Upper lobe of right lung (tissue), 1 donor: ENCODE measurements around the gene BCL3. TPM values are rescaled to one million over a fixed set of nuclear protein-coding genes. Genes with fewer than 3 reads are reported as not detected.

ENCODE experiments used
- ATAC-seq: fragments of 200-7000 bp; cut with Tn5 transposase; one replicate; pipeline ENCODE4 v1.9.1; 2020; ENCODE audit warnings: mild to moderate bottlenecking, moderate library complexity
- DNase-seq: peaks from one replicate; pipeline ENCODE4 v3.0.0-alpha.2; 2020
- H3K27ac ChIP-seq: fragments of 200-600 bp; one replicate; pipeline ENCODE4 v1.8.0; 2022
- H3K27me3 ChIP-seq: fragments of 200-600 bp; one replicate; pipeline ENCODE4 v1.8.0; 2022; ENCODE audit warnings: mild to moderate bottlenecking
- H3K36me3 ChIP-seq: fragments of 200-600 bp; one replicate; pipeline ENCODE4 v1.8.0; 2022
- H3K4me1 ChIP-seq: fragments of 200-600 bp; one replicate; pipeline ENCODE4 v1.8.0; 2022
- H3K4me3 ChIP-seq: fragments of 200-600 bp; one replicate; pipeline ENCODE4 v1.8.0; 2022; ENCODE audit warnings: mild to moderate bottlenecking
- H3K9me3 ChIP-seq: fragments of 200-600 bp; one replicate; pipeline ENCODE4 v1.8.0; 2022
- intact Hi-C: fragments of 100-400 bp; cut with DNase I; formaldehyde crosslinking; loops from one replicate; pipeline ENCODE4 v1.11.0; 2022
- total RNA-seq: library from RNA; stranded (reverse); fragmentation: NEBNext Ultra II Directional; extraction: Animal tissue kit (Norgen Biotek cat#: 25700); gene quantifications from one replicate; pipeline ENCODE4 v1.2.1, GENCODE V29; 2021
- TF ChIP-seq, protein P1 (sequence below): fragments of 200-600 bp; IDR thresholded peaks from one replicate; pipeline ENCODE4 v1.8.0; 2022; ENCODE audit warnings: antibody characterized with exemption
- donor health status: DM: no; HTN: yes; CAD: no; lungs with severe emphysema.

The BCL3 gene
- total RNA-seq, 1 donor from 2014 or later = 87.4 TPM

- peak overlapping the region; percentile 87 for H3K27ac ChIP-seq
- H3K9me3 ChIP-seq = no peaks in the 10 kb centered on the region
- H3K27me3 ChIP-seq = no peaks in the 10 kb centered on the region
- peak; percentile 98 for DNase-seq
- TF ChIP-seq, protein P1, sequence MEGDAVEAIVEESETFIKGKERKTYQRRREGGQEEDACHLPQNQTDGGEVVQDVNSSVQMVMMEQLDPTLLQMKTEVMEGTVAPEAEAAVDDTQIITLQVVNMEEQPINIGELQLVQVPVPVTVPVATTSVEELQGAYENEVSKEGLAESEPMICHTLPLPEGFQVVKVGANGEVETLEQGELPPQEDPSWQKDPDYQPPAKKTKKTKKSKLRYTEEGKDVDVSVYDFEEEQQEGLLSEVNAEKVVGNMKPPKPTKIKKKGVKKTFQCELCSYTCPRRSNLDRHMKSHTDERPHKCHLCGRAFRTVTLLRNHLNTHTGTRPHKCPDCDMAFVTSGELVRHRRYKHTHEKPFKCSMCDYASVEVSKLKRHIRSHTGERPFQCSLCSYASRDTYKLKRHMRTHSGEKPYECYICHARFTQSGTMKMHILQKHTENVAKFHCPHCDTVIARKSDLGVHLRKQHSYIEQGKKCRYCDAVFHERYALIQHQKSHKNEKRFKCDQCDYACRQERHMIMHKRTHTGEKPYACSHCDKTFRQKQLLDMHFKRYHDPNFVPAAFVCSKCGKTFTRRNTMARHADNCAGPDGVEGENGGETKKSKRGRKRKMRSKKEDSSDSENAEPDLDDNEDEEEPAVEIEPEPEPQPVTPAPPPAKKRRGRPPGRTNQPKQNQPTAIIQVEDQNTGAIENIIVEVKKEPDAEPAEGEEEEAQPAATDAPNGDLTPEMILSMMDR = no peak
- no peaks in the 10 kb centered on the region for H3K36me3 ChIP-seq
- intact Hi-C loops = no loop called here
- peaks cover 68% of the 10 kb centered on the region for H3K4me1 ChIP-seq
- ATAC-seq = peak; percentile 94
- no peak overlapping the region for H3K4me3 ChIP-seq
Observed at GRCh38 chr19:44741841-44742329, 6.6 kb upstream of the BCL3 start.

- Histone ChIP-seq H3K9me3 (no peaks in the 10 kb centered on the region), H3K4me3 (no peak overlapping the region)
Observed at GRCh38 chr19:44742330-44743061, 6.0 kb upstream of the BCL3 start.

DNA sequence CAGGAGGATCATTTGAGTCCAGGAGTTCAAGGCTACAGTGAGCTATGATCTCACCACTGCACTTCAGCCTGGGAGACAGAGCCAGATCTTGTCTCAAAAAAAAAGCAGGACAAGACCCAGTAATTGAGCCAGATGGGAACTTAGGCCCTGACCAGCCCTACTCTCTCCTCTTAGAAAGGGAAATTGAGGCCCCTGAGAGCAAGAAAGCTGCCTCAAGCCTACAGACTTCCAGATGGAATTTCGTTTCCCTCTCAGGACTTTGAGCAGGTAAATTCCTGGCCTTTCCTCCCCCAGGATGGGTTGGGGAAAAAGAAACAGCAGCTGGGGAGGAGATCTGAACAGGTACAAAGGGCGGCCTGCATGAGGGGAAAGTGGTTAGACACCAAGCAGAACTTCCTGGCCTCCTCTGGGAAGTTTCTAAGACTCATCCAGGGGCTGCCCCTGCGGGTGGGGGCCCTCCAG is 3.6 kb upstream of the BCL3 start:
- DNase-seq (no peak), ATAC-seq (no peak)
- no peaks in the 10 kb centered on the region for H3K36me3 ChIP-seq
- TF ChIP-seq, protein P1 = no peak
- H3K27ac ChIP-seq = peak overlapping the region; percentile 84
- no peak overlapping the region for H3K4me3 ChIP-seq
- peaks cover 67% of the 10 kb centered on the region for H3K4me1 ChIP-seq
- no peaks in the 10 kb centered on the region for H3K9me3 ChIP-seq
- H3K27me3 ChIP-seq = no peaks in the 10 kb centered on the region
- intact Hi-C loops = no loop called here

More at GRCh38 chr19:44742330-44743061, 6.0 kb upstream of the BCL3 start:
- Histone ChIP-seq H3K27ac (peak overlapping the region; percentile 87), H3K36me3 (no peaks in the 10 kb centered on the region), H3K27me3 (no peaks in the 10 kb centered on the region), H3K4me1 (peaks cover 72% of the 10 kb centered on the region)
- TF ChIP-seq, protein P1 = no peak
- ATAC-seq (no peak), DNase-seq (no peak)
- intact Hi-C loops = no loop called here

DNA sequence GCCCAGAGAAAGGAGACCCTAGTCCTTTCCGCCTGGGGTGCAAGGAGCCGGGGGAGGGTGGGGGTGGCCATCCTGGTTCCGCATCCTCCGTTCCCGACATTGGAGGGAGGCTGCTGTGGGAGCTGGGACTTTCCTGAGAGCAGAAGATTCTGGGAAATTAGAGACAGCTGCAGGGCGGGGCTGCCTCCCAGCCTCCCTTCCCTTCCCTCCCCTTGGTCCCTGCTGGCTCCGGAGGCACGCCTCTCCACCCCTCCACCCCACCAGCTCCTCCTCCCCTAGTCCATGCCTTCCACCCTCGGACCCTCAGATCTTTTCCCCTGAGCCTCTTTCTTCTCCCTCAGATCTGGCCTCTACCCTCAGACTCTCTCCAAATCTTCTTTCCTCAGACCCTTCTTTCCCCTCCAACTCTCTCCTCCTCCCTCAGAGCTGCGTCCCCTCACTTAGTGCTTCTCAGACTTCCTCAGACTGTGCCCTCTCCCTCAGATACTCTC is 3.1 kb upstream of the BCL3 start:
- Histone ChIP-seq H3K27me3 (no peaks in the 10 kb centered on the region), H3K27ac (peak overlapping the region; percentile 84), H3K36me3 (no peaks in the 10 kb centered on the region), H3K9me3 (no peaks in the 10 kb centered on the region), H3K4me1 (peaks cover 70% of the 10 kb centered on the region), H3K4me3 (no peak overlapping the region)
- intact Hi-C loops = no loop called here
- peak; percentile 2 for ATAC-seq
- TF ChIP-seq, protein P1 = no peak
- DNase-seq = peak; percentile 77

- Histone ChIP-seq H3K4me3 (no peak overlapping the region), H3K9me3 (no peaks in the 10 kb centered on the region), H3K36me3 (peaks cover 1% of the 10 kb centered on the region), H3K27me3 (no peaks in the 10 kb centered on the region), H3K27ac (peak overlapping the region; percentile 93), H3K4me1 (peaks cover 71% of the 10 kb centered on the region)
- intact Hi-C loops = no loop called here
- TF ChIP-seq, protein P1 = no peak
- DNase-seq = no peak
- ATAC-seq = no peak
Observed at GRCh38 chr19:44745887-44746600, 2.5 kb upstream of the BCL3 start.
